AG04450 (cell line): ENCODE measurements around the gene SCFD1. TPM values are rescaled to one million over a fixed set of nuclear protein-coding genes. Genes with fewer than 3 reads are reported as not detected.

Experiments used
- CTCF ChIA-PET: fragments of 300-600, 350-600 bp; formaldehyde crosslinking; extraction: SDS; loops from one replicate; lab custom pipeline; 2022; ENCODE audit warnings: antibody characterized with exemption, inconsistent platforms; lab: Charles Lee
- POLR2A ChIA-PET: fragments of 350-600 bp; formaldehyde crosslinking; extraction: SDS; loops from one replicate; lab custom pipeline; 2021; ENCODE audit warnings: antibody characterized with exemption, inconsistent platforms; lab: Yijun Ruan, JAX
- DNase-seq: peaks from one replicate; pipeline ENCODE4 v3.0.0-alpha.2; 2011; ENCODE audit warnings: low read depth, low spot score
- H3K27ac ChIP-seq: one replicate; pipeline ENCODE4 v1.5.1; 2012; ENCODE audit warnings: low read depth, low read length, control low read depth
- H3K27me3 ChIP-seq: one replicate; pipeline ENCODE4 v1.6.0; 2012; ENCODE audit warnings: low read length; ENCODE audit not compliant: control insufficient read depth, insufficient read depth
- H3K4me3 ChIP-seq: 2 replicates; pipeline ENCODE4 v1.5.1; 2011; ENCODE audit warnings: mild to moderate bottlenecking, low read depth, low read length, control low read depth
- H3K9me3 ChIP-seq: 2 replicates; pipeline ENCODE4 v1.5.1; 2012; ENCODE audit warnings: low read length; ENCODE audit not compliant: control insufficient read depth, insufficient read depth
- polyA plus RNA-seq: library from polyadenylated mRNA; depleted of rRNA; stranded (reverse); fragments of >200 nt; gene quantifications from 2 replicates; pipeline ENCODE4 v1.2.3, GENCODE V29; 2011
- TF ChIP-seq, protein P1 (sequence below): IDR thresholded peaks from 2 replicates; pipeline ENCODE4 v1.5.1; 2011; ENCODE audit warnings: low read depth, low read length, control low read depth, inconsistent platforms

SCFD1 gene
- polyA plus RNA-seq, 1 experiment = 160 TPM

DNA sequence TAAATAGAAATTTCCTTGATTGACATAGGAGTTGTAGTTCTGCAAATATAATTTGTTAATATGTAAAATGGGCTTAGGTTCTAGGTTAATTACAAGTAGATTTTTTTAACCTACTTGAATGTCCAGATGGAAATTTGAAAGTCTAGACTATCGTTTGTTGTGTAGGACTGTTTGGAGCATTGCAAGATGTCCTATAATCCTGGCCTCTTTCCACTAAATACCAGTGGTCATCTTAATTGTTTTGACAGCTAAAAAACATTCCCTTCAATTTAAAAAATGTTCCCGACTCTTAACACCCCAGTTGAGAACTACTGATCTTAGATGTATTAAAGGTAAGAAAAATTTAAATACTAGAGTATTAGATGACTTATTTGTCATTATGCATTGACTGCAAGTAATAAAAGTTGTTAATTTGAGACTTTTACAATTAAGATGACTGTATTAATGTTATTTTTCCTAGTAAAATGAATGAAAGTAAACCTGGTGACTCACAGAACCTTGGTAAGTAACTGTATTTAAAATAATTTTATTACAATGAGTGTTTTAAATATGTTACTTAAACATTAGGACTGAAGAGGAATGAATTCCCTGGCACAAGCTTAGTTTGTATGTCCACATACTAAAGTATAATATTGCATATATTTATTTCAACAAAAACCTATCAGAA, 41.4 kb upstream of the SCFD1 start:
- Histone ChIP-seq H3K27ac (no peak overlapping the region), H3K4me3 (no peak overlapping the region), H3K9me3 (no peaks in the 10 kb centered on the region), H3K27me3 (no peaks in the 10 kb centered on the region)
- no peak for DNase-seq
- POLR2A ChIA-PET = no interaction called here
- CTCF ChIA-PET = no interaction called here
- TF ChIP-seq, protein P1, sequence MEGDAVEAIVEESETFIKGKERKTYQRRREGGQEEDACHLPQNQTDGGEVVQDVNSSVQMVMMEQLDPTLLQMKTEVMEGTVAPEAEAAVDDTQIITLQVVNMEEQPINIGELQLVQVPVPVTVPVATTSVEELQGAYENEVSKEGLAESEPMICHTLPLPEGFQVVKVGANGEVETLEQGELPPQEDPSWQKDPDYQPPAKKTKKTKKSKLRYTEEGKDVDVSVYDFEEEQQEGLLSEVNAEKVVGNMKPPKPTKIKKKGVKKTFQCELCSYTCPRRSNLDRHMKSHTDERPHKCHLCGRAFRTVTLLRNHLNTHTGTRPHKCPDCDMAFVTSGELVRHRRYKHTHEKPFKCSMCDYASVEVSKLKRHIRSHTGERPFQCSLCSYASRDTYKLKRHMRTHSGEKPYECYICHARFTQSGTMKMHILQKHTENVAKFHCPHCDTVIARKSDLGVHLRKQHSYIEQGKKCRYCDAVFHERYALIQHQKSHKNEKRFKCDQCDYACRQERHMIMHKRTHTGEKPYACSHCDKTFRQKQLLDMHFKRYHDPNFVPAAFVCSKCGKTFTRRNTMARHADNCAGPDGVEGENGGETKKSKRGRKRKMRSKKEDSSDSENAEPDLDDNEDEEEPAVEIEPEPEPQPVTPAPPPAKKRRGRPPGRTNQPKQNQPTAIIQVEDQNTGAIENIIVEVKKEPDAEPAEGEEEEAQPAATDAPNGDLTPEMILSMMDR = no peak

- Histone ChIP-seq H3K27me3 (no peaks in the 10 kb centered on the region), H3K4me3 (no peak overlapping the region), H3K27ac (no peak overlapping the region), H3K9me3 (no peaks in the 10 kb centered on the region)
- CTCF ChIA-PET = no interaction called here
- POLR2A ChIA-PET = no interaction called here
- DNase-seq = no peak
- TF ChIP-seq, protein P1 = no peak
Measured at GRCh38 chr14:30581283-30581625, 40.9 kb upstream of the SCFD1 start.

DNA sequence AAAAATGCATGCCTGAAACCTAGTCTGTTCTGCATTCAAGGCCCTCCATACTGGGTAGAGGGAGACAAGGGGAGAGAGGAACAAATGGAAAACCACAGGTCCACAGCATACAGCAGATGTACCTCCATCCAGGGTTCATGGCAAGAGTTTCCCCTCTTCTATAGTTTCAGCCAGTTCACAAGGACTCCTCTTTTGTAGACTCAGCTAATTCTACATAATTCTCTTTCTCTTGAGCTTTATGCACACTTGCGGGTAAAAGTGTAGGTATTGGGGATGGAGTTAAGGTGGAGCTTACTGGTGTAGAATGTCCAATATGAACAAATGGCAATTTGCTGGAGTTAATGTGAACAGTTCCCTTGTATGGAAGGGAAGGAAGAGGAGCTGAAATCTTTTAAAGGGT, 39.7 kb upstream of the SCFD1 start:
- no peak for DNase-seq
- POLR2A ChIA-PET = no interaction called here
- TF ChIP-seq, protein P1 = no peak
- H3K9me3 ChIP-seq = no peaks in the 10 kb centered on the region
- no peak overlapping the region for H3K27ac ChIP-seq
- no peak overlapping the region for H3K4me3 ChIP-seq
- CTCF ChIA-PET = interaction anchor here (0.6 kb wide), 1 partner anchor 98 kb away, joined by 4 read pairs; no protein-coding TSS in a partner anchor
- no peaks in the 10 kb centered on the region for H3K27me3 ChIP-seq

GRCh38 chr14:30584058-30584630, 38.0 kb upstream of the SCFD1 start:
- DNase-seq = no peak
- ChIA-PET POLR2A (no interaction called here), CTCF (no interaction called here)
- Histone ChIP-seq H3K9me3 (no peaks in the 10 kb centered on the region), H3K27ac (no peak overlapping the region), H3K4me3 (no peak overlapping the region), H3K27me3 (no peaks in the 10 kb centered on the region)
- TF ChIP-seq, protein P1 = no peak

- Histone ChIP-seq H3K27me3 (no peaks in the 10 kb centered on the region), H3K27ac (no peak overlapping the region), H3K9me3 (no peaks in the 10 kb centered on the region), H3K4me3 (no peak overlapping the region)
- TF ChIP-seq, protein P1 = no peak
- no peak for DNase-seq
- ChIA-PET POLR2A (no interaction called here), CTCF (no interaction called here)
Measured at GRCh38 chr14:30585204-30585603, 36.9 kb upstream of the SCFD1 start.
